Transverse colon (tissue), 4 donors: ENCODE measurements around the gene RP9. TPM values are rescaled to one million over a fixed set of nuclear protein-coding genes. Genes with fewer than 3 reads are reported as not detected.
"Not testable (repeated sequence)": the region's sequence is repeated elsewhere in the genome, so short reads cannot be mapped to it uniquely, and the experiment has no call there.

Source experiments
- DNase-seq: peaks from one replicate; pipeline ENCODE4 v3.0.0-alpha.2; 2019
- H3K27ac ChIP-seq, 4 donors: fragments of 200-600 bp; sonication (generic); 2 replicates each; pipeline ENCODE4 v1.5.1; 2016 to 2018; ENCODE audit warnings: inconsistent platforms in 4 of 4
- H3K27me3 ChIP-seq: fragments of 200-600 bp; sonication (generic); 2 replicates; pipeline ENCODE4 v1.5.1; 2017; ENCODE audit warnings: inconsistent platforms
- H3K36me3 ChIP-seq, 4 donors: fragments of 200-600 bp; sonication (generic); 2 replicates each; pipeline ENCODE4 v1.5.1; 2017 to 2019; ENCODE audit warnings: inconsistent platforms in 4 of 4
- H3K4me1 ChIP-seq, 4 donors: fragments of 200-600 bp; sonication (generic); 2 replicates each; pipeline ENCODE4 v1.5.1; 2017 to 2020; ENCODE audit warnings: inconsistent platforms in 4 of 4
- H3K4me3 ChIP-seq, 4 donors: fragments of 200-600 bp; sonication (generic); 1 replicate in 1 of 4; 2 replicates in 3 of 4; pipeline versions ENCODE4 v1.5.1 to v1.6.1; 2017 to 2019; ENCODE audit warnings: inconsistent platforms in 4 of 4
- H3K9me3 ChIP-seq, 2 donors: fragments of 200-600 bp; sonication (generic); 2 replicates each; pipeline ENCODE4 v1.5.1; 2017 to 2019; ENCODE audit warnings: inconsistent platforms in 2 of 2
- CTCF ChIP-seq, 5 experiments: fragments of 200-600 bp in 3 of 5; fragments of 450-650 bp in 2 of 5; sonication (generic) in 3 of 5; IDR thresholded peaks; 1 replicate in 2 of 5; 2 replicates in 3 of 5; pipeline ENCODE4 v1.5.1; 2016 to 2017; ENCODE audit warnings: antibody characterized with exemption in 5 of 5, inconsistent platforms in 3 of 5, mild to moderate bottlenecking in 2 of 5, moderate library complexity in 1 of 5
- EP300 ChIP-seq: sonication (generic); formaldehyde crosslinking; IDR thresholded peaks from one replicate; pipeline ENCODE4 v1.6.1; 2017; ENCODE audit warnings: antibody characterized with exemption, low read depth
- POLR2A ChIP-seq: fragments of 450-650 bp; IDR thresholded peaks from one replicate; pipeline ENCODE4 v1.6.1; 2016; ENCODE audit warnings: antibody characterized with exemption, mild to moderate bottlenecking, moderate library complexity
- POLR2AphosphoS5 ChIP-seq, 3 donors: sonication (generic); formaldehyde crosslinking; IDR thresholded peaks; one replicate each; pipeline ENCODE4 v1.6.1; 2016; ENCODE audit warnings: antibody characterized with exemption in 3 of 3
- WGBS, 2 donors: methylation state at CpG; one replicate each; pipeline ENCODE4 v1.1.5; 2018; ENCODE audit warnings: low coverage in 1 of 2; 5-methylcytosine and 5-hydroxymethylcytosine counted together
- in situ Hi-C, 4 donors: fragments of 200-750 bp; cut with MboI; loops; one replicate each; pipeline versions ENCODE4 v1.15.0 to v1.15.1; 2017; ENCODE audit warnings: low sequenced_read_pairs in 3 of 4, low pct_ligation_motif_present in 1 of 4, low pct_unique_long_range_greater_than_20kb in 1 of 4
- intact Hi-C: fragments of 100-400 bp; cut with DNase I; formaldehyde crosslinking; loops from one replicate; pipeline ENCODE4 v1.15.1; 2023; ENCODE audit warnings: low total_unique reads
- total RNA-seq, 4 donors: library from RNA; depleted of rRNA; stranded (reverse); fragments of >200 nt; gene quantifications; one replicate each; pipeline ENCODE4 v1.1.0, GENCODE V29; 2016

RP9 gene
- total RNA-seq, 4 donors from 2014 or later, result 2.0 to 55.7 (median 14.6) TPM

DNA sequence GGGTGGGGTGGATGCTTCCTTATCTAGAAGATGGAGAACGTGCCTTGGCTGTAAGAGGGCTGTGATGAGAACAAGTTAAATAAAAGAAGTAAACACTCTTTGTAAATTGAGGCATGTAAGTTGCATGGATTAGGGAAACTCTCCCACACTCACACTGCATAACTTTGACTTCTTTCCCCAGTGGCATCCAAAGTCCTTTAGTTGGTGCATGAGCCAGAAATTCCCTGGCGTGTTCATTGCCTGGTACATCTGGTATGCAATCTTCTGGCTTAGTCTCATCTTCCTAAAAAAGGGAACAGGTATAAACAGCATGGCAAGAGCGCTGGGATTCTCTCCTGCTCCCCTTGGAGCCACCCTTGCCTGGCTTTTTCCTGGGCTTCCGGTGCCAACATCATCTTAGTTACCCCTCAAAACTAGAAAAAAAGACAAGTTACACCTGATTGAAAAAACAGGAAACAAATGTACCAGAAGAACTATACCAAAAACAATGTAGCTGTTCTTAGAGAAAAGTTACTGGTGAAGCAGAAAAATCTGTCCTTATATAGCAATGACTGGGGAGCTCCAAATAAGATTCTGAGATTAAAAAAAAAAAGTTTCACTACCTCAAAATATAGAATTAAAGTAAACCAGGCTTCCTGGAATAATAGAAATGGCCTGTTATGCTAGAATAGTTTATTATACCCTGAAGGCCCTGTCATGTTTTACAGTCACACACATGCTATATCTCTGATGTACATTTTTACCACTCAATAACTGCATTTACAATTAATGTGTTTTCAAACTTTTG is 9.9 kb downstream of the RP9 start:
- Histone ChIP-seq H3K4me3 (no peak overlapping the region), H3K27ac (no peak overlapping the region), H3K36me3 (peaks cover 0 to 71% (median 27%) of the 10 kb centered on the region in 4 donors), H3K9me3 (no peaks in the 10 kb centered on the region), H3K27me3 (no peaks in the 10 kb centered on the region), H3K4me1 (no peaks in the 10 kb centered on the region)
- intact Hi-C loops, result no loop called here
- no peak for TF ChIP-seq EP300
- DNase-seq, result no peak
- 68 to 97% methylated on average over 3 to 4 of the region's 4 CpGs for WGBS, 2 donors
- in situ Hi-C loops, result no loop called here

GRCh38 chr7:33094745-33095275 is 14.4 kb downstream of the RP9 start:
- H3K4me3 ChIP-seq, H3K27ac ChIP-seq, H3K27me3 ChIP-seq, H3K9me3 ChIP-seq, DNase-seq, H3K4me1 ChIP-seq, in situ Hi-C loops, intact Hi-C loops: not testable (repeated sequence)
- H3K36me3 ChIP-seq, result peaks cover 0 to 54% (median 23%) of the 10 kb centered on the region in 4 donors
- WGBS, 2 donors, result 68% methylated on average over 3 of the region's 6 CpGs; no CpG with 5 or more reads in 1 of the 2 donors

DNA sequence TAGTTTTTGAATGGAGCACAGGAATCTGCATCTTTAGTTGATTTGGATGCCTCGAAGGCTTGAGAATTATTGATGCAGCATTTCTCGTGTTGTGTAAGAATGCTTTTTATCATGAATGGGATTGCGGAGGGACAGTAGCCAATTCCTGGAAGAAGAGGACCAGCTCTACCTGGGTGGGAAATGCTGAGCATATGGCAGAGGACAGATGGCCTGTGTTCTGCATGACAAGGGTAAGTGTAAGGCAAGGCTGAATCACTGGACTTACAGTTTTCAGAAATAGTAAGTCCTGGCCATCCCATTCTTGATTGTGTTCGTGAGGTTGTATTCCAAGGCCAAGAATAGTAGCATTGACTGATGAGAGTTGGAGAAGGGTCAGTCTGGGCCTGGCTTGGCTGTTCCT is 15.9 kb downstream of the RP9 start:
- intact Hi-C loops (no loop called here), in situ Hi-C loops (no loop called here)
- no peak for DNase-seq
- TF ChIP-seq EP300 (no peak), CTCF (IDR thresholded peaks at IDR 0.05) (no peak), POLR2AphosphoS5 (IDR thresholded peaks at IDR 0.05) (no peak)
- Histone ChIP-seq H3K9me3 (no peaks in the 10 kb centered on the region), H3K4me3 (no peak overlapping the region), H3K27ac (no peak overlapping the region), H3K27me3 (no peaks in the 10 kb centered on the region), H3K36me3 (peaks cover 0 to 39% (median 17%) of the 10 kb centered on the region in 4 donors), H3K4me1 (no peaks in the 10 kb centered on the region)
- WGBS, 2 donors, result 83 to 87% methylated on average over 1 to 4 of the region's 4 CpGs

GRCh38 chr7:33091641-33092191 is 17.5 kb downstream of the RP9 start:
- intact Hi-C loops (no loop called here), in situ Hi-C loops (no loop called here)
- H3K27ac ChIP-seq, result no peak overlapping the region
- no peaks in the 10 kb centered on the region for H3K27me3 ChIP-seq
- H3K36me3 ChIP-seq, result peaks cover 0 to 24% (median 11%) of the 10 kb centered on the region in 4 donors
- whole genome bisulfite sequencing, 2 donors, result 74 to 80% methylated on average over 3 to 5 of the region's 5 CpGs
- DNase-seq, result no peak
- H3K9me3 ChIP-seq, result no peaks in the 10 kb centered on the region
- TF ChIP-seq EP300 (no peak), CTCF (IDR thresholded peaks at IDR 0.05) (no peak), POLR2AphosphoS5 (IDR thresholded peaks at IDR 0.05) (no peak), POLR2A (no peak)
- H3K4me3 ChIP-seq, result no peak overlapping the region
- H3K4me1 ChIP-seq, result no peaks in the 10 kb centered on the region

- intact Hi-C loops (no loop called here), in situ Hi-C loops (no loop called here)
- Histone ChIP-seq H3K4me3 (no peak overlapping the region), H3K9me3 (no peaks in the 10 kb centered on the region), H3K27me3 (no peaks in the 10 kb centered on the region), H3K36me3 (peaks cover 0 to 18% (median 8%) of the 10 kb centered on the region in 4 donors), H3K4me1 (no peaks in the 10 kb centered on the region), H3K27ac (no peak overlapping the region)
- no peak for DNase-seq
- 91 to 95% methylated on average over 3 to 4 of the region's 4 CpGs for WGBS, 2 donors
- TF ChIP-seq CTCF (IDR thresholded peaks at IDR 0.05) (no peak), POLR2AphosphoS5 (IDR thresholded peaks at IDR 0.05) (no peak), POLR2A (no peak), EP300 (no peak)
These were observed 18.1 kb downstream of the RP9 start for GRCh38 chr7:33091111-33091531.
